ENCODE measurements around the gene ELOVL5. TPM values are rescaled to one million over a fixed set of nuclear protein-coding genes. Genes with fewer than 3 reads are reported as not detected.

ELOVL5 gene
- polyA plus RNA-seq, 1 of the 3 experiments (the other 2 are of a cell fraction) = 31.9 TPM

- Histone ChIP-seq H3K27me3 (ENCODE audit: insufficient read depth) (no peaks in the 10 kb centered on the region), H3K79me2 (ENCODE audit: insufficient read depth) (no peaks in the 10 kb centered on the region), H3K9me3 (no peaks in the 10 kb centered on the region), H3K9ac (no peak overlapping the region), H3K4me3 (ENCODE audit: low read depth in 2 of 2, low read length in 1 of 2) (no peak overlapping the region), H3K4me1 (ENCODE audit: control insufficient read depth in 1 of 2, insufficient read depth in 2 of 2, low read depth in 1 of 2, low read length in 1 of 2) (no peaks in the 10 kb centered on the region), H4K20me1 (ENCODE audit: insufficient read depth) (no peaks in the 10 kb centered on the region), H3K9me2 (no peaks in the 10 kb centered on the region), H3K36me3 (replicated peaks in 1 of 2; ENCODE audit: control insufficient read depth in 1 of 2, insufficient read depth in 2 of 2, low read length in 1 of 2) (no peaks in the 10 kb centered on the region), H3F3A (replicated peaks; ENCODE audit: insufficient read depth) (no peaks in the 10 kb centered on the region), H3K4me2 (no peak overlapping the region), H3K27ac (ENCODE audit: low read depth in 2 of 2, low read length in 1 of 2) (no peak overlapping the region), H2AFZ (ENCODE audit: low read depth) (no peak overlapping the region)
- ChIA-PET CTCF (no interaction called here), POLR2A (no interaction called here)
- DNase-seq = no peak
- TF ChIP-seq NRF1 (IDR thresholded peaks at IDR 0.05; ENCODE audit: low read depth, low read length) (no peak), MEF2A (IDR thresholded peaks at IDR 0.05; ENCODE audit: borderline replicate concordance, low read depth) (no peak), EZH2phosphoT487 (IDR thresholded peaks at IDR 0.05; ENCODE audit: borderline replicate concordance, low read depth) (no peak), RFX5 (IDR thresholded peaks at IDR 0.05; ENCODE audit: low read length) (no peak)
Observed at GRCh38 chr6:53220605-53221004, 128.1 kb downstream of the ELOVL5 start.

Small RNAs within 50 kb of the gene (small RNA-seq; reads per million reads assigned to genes)
- gene MIR5685 (0 to 0.59 (median 0) reads per million in 7 experiments), gene RNU1-136P (0 to 8.3 (median 1.7) reads per million in 7 experiments)

Other genes with a start within 250 kb of the ELOVL5 start
- not detected in 2 replicates for gene GCM1, start 200.1 kb downstream of the ELOVL5 start, polyA plus RNA-seq (2012; rRNA removed)
- 7.5 and 11.2 TPM in 2 replicates for gene GCLC, start 196.2 kb upstream of the ELOVL5 start, polyA plus RNA-seq (2012; rRNA removed)

All from SK-N-SH (cell line).